GM03348 (cell line): ENCODE results near the gene STRIP1.

ENCODE experiments used
- DNase-seq: peaks from one replicate; pipeline ENCODE4 v3.0.0; 2012; ENCODE audit warnings: low spot score

Gene STRIP1

GRCh38 chr1:110097507-110098221 is 63.2 kb downstream of the STRIP1 start:
- no peak for DNase-seq

- DNase-seq: no peak
Measured at GRCh38 chr1:110098222-110099026, 64.0 kb downstream of the STRIP1 start.

GRCh38 chr1:110100335-110100734 is 65.9 kb downstream of the STRIP1 start:
- no peak for DNase-seq

- DNase-seq: no peak
Measured at GRCh38 chr1:110102081-110102480, 67.7 kb downstream of the STRIP1 start.
